AG04449 (cell line): ENCODE measurements around the gene SRP68.
"Not testable (repeated sequence)": the region's sequence is repeated elsewhere in the genome, so short reads cannot be mapped to it uniquely, and the experiment has no call there.

ENCODE experiments used
- CTCF ChIA-PET: fragments of 350-600 bp; formaldehyde crosslinking; extraction: SDS; loops from one replicate; lab custom pipeline; 2021; ENCODE audit warnings: antibody characterized with exemption; lab: Yijun Ruan, JAX
- POLR2A ChIA-PET: fragments of 400-600, 350-600 bp; formaldehyde crosslinking; extraction: SDS; loops from one replicate; lab custom pipeline; 2020; ENCODE audit warnings: antibody characterized with exemption, inconsistent platforms; lab: Yijun Ruan, JAX
- DNase-seq: peaks from one replicate; pipeline ENCODE4 v3.0.0-alpha.2; 2010; ENCODE audit warnings: low read depth, low spot score
- H3K4me3 ChIP-seq: 2 replicates; pipeline ENCODE4 v1.5.1; 2011; ENCODE audit warnings: low read depth, mild to moderate bottlenecking, control low read depth, low read length
- TF ChIP-seq, protein P1 (sequence below): IDR thresholded peaks from one replicate; pipeline ENCODE4 v1.5.1; 2011; ENCODE audit warnings: mild to moderate bottlenecking, moderate library complexity, low read length, control low read depth, inconsistent platforms; ENCODE audit not compliant: insufficient read depth; ENCODE audit errors: missing control alignments

SRP68 gene

DNA sequence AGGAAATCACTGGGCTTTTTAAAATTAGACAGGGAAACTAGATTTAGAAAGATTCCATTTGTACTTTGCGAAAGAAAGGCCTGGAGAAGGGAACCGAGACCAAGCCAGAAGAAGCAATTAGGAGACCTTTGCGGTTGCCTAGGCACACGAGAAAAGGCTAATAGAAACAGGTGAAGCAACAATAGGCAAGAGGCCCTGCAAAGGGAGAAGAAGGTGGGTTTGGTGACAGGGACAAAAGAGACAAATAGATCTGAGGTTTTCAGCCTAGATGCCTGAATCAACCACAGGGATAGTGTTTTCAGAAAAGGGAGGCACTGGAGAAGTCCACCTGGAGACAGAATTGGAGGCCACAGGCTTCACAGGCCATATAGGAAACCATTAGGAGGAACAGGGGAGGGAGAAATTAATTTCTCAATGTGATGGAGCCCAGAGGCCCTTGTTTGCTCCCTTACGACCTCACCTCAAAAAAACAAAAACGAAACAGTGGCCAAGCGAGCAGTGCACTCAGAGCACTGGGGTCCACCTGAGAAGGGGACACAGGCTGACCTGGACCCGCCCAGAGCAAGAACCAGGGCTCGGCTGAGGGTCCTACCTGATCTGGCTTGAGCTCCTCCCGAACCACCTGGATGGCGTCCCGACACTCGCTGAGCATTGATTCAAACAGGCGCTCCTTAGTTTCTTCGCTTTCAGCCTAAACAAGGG, 22.3 kb downstream of the SRP68 start:
- POLR2A ChIA-PET, result no interaction called here

DNA sequence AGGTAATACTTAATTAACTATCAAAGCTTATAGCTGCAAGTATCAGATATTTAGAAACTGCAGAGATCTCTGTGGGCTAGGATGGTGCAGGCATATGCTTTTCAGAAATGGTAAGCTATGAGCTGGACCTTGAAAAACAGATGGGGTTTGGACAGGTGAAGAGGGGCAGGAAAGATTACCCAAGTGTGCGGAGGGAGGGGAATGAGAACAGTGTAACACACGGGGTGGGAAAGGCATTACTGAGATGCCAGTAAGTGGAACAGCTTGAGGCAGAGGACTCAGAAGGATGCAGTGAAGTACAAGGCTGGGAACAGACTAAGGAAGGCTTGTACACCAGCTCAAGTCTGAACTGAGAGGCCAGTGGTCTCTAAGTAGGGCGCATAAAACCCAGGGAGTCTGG, 23.1 kb downstream of the SRP68 start:
- ChIA-PET POLR2A (no interaction called here), CTCF (interaction anchor here (1.2 to 1.8 kb wide), 2 partner anchors 13 to 35 kb away, joined by 3 to 8 read pairs; no protein-coding TSS in a partner anchor)
- DNase-seq, result no peak
- TF ChIP-seq, protein P1, sequence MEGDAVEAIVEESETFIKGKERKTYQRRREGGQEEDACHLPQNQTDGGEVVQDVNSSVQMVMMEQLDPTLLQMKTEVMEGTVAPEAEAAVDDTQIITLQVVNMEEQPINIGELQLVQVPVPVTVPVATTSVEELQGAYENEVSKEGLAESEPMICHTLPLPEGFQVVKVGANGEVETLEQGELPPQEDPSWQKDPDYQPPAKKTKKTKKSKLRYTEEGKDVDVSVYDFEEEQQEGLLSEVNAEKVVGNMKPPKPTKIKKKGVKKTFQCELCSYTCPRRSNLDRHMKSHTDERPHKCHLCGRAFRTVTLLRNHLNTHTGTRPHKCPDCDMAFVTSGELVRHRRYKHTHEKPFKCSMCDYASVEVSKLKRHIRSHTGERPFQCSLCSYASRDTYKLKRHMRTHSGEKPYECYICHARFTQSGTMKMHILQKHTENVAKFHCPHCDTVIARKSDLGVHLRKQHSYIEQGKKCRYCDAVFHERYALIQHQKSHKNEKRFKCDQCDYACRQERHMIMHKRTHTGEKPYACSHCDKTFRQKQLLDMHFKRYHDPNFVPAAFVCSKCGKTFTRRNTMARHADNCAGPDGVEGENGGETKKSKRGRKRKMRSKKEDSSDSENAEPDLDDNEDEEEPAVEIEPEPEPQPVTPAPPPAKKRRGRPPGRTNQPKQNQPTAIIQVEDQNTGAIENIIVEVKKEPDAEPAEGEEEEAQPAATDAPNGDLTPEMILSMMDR, result no peak
- no peak overlapping the region for H3K4me3 ChIP-seq

More for the DNA sequence above, 22.3 kb downstream of the SRP68 start:
- CTCF ChIA-PET, result interaction anchor here (1.0 to 1.8 kb wide), 3 partner anchors 36 to 230 kb away, joined by 3 to 8 read pairs (median 7); no protein-coding TSS in a partner anchor
- DNase-seq, result no peak
- H3K4me3 ChIP-seq, result no peak overlapping the region
- TF ChIP-seq, protein P1, result no peak

DNA sequence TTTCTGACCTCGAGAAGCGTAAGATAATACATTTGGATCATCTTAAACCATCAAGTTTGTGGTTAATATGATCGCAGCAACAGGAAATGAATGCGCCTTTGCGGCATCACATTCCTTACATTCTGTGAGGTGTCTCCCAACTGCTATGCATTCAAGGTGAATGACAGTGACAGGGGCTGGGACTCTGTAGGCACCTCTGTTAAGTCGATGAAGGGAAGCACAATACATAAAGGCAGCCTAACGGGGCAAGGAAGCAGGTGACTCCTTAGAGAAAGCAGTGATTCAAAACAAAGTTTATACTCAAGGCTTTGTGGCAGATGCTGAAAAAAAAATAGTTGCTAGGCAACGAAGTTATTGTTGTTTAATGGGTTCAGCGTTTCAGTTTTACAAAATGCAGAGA, 23.6 kb downstream of the SRP68 start:
- DNase-seq, result no peak
- ChIA-PET POLR2A (no interaction called here), CTCF (interaction anchor here (1.2 to 1.8 kb wide), 2 partner anchors 12 to 35 kb away, joined by 3 to 8 read pairs; no protein-coding TSS in a partner anchor)
- H3K4me3 ChIP-seq, result no peak overlapping the region
- TF ChIP-seq, protein P1, result no peak

DNA sequence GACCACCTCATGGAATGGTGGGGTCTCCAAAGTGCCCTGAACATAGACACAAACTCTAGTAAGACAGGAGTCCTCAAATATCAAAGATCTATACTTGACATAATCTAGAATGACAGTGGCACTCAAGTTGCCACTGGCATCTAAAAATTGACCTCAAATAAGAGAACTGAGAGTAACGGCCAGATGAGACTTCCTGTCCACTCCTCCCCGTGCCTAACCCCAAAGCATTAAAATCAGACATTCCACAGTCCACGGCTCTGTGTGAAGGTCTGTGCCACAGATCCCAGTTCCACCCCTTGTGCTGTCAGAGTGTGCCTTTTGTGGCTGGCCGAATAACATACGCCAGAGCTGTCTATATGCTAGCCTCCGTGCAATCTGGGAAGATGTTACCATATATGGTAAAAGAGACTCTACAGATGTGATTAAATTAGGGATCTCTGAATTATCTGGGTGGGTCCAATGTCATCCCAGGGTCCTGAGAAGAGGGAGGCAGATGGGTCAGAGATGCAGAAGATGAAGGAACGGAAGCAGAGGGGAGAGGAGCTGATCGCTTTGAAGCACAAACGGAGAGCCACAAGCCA, 24.2 kb downstream of the SRP68 start:
- ChIA-PET POLR2A (no interaction called here), CTCF (interaction anchor here (1.2 to 2.1 kb wide), 3 partner anchors 12 to 34 kb away, joined by 3 to 12 read pairs (median 8); no protein-coding TSS in a partner anchor)
- H3K4me3 ChIP-seq, result no peak overlapping the region
- TF ChIP-seq, protein P1, result no peak
- no peak for DNase-seq

DNA sequence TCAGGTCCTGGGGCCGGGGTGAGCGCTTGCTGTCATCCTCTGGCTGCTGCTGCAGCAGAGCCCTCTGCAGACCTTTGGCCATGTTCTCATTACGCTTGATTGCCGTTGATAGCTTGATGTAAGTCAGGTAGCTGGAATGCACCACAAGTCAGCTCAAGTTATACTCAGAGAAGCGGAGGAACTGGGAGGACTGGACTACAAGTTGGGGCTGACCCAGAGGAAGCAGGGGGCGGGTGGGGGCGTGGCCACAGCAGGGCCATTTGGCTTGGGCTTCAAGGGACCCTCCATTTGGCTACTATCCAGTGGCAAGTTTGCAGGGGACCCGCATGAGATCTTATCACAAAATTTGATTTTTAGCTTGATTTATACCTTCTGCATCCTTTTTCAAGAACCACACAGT, 26.3 kb downstream of the SRP68 start:
- ChIA-PET POLR2A (no interaction called here), CTCF (interaction anchor here (0.8 to 2.1 kb wide), 4 partner anchors 13 to 234 kb away, joined by 3 to 12 read pairs (median 6); no protein-coding TSS in a partner anchor)
- no peak for DNase-seq
- TF ChIP-seq, protein P1, result no peak
- no peak overlapping the region for H3K4me3 ChIP-seq

DNA sequence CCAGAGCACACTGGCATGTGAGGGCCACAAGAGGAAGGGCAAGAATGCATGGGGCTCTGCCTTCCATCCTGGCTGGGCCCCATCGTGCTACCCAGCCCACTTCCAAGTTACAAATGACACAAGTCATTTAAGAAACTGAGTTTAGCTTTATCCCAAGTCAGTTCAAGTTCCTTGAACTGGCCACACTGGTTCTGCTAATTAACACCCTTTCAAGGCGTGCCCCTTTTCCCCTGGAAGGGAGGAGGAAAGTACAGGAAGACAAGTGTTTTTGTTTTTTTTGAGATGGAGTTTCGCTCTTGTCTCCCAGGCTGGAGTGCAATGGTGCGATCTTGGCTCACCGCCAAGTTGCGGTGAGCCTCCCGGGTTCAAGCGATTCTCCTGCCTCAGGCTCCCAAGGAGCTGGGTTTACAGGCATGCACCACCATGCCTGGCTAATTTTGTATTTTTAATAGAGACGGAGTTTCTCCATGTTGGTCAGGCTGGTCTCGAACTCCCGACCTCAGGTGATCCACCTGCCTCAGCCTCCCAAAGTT, 27.8 kb downstream of the SRP68 start:
- POLR2A ChIA-PET, H3K4me3 ChIP-seq, DNase-seq: not testable (repeated sequence)
- CTCF ChIA-PET, result interaction anchor here (1.0 kb wide), 1 partner anchor 32 kb away, joined by 3 read pairs; no protein-coding TSS in a partner anchor

DNA sequence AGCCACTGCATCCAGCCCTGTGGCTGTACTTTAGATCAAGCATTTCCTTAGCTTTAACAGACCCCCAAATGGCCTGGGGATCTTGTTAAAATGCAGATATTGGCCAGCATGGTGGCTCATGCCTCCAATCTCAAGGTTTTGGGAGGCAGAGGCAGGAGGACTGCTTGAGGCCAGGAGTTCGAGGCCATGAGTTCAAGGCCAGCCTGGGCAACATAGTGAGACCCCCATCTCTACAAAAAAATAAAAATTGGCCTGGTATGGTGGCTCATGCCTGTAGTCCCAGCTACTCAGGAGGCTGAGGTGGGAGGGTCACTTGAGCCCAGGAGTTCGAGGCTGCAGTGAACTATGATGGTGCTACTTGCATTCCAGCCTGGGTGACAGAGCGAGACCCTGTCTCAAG, 29.4 kb downstream of the SRP68 start:
- H3K4me3 ChIP-seq, POLR2A ChIA-PET, DNase-seq: not testable (repeated sequence)
- CTCF ChIA-PET, result interaction anchor here (1.0 to 7.4 kb wide), 2 partner anchors 10 to 29 kb away, joined by 5 to 52 read pairs; no protein-coding TSS in a partner anchor
